GM12873 (cell line): ENCODE results near the gene MYO1E.

Experiments
- CTCF ChIP-seq: IDR thresholded peaks from 2 replicates; pipeline ENCODE4 v1.5.1; 2012; ENCODE audit warnings: low read depth, mild to moderate bottlenecking, moderate library complexity, low read length, control low read depth; ENCODE audit not compliant: insufficient read depth; ENCODE audit errors: missing control alignments

The MYO1E gene

GRCh38 chr15:59153466-59153865, 219.2 kb downstream of the MYO1E start:
- no peak for TF ChIP-seq CTCF

- TF ChIP-seq CTCF: no peak
Measured at GRCh38 chr15:59152694-59153450, 219.8 kb downstream of the MYO1E start.

- TF ChIP-seq CTCF: no peak
Measured at GRCh38 chr15:59150185-59150584, 222.5 kb downstream of the MYO1E start.

- TF ChIP-seq CTCF: no peak
Measured at GRCh38 chr15:59148153-59148833, 224.4 kb downstream of the MYO1E start.

GRCh38 chr15:59147666-59148065, 225.0 kb downstream of the MYO1E start:
- no peak for TF ChIP-seq CTCF

GRCh38 chr15:59144594-59144993, 228.1 kb downstream of the MYO1E start:
- peak; percentile 15 for TF ChIP-seq CTCF

GRCh38 chr15:59143281-59143680, 229.4 kb downstream of the MYO1E start:
- no peak for TF ChIP-seq CTCF
